Right lobe of liver (tissue), 6 donors: Measurements from ENCODE around the gene OLFM3. TPM values are rescaled to one million over a fixed set of nuclear protein-coding genes. Genes with fewer than 3 reads are reported as not detected.

Source experiments
- ATAC-seq, 4 donors: fragments of 200-7000 bp; cut with Tn5 transposase; one replicate each; pipeline ENCODE4 v1.9.1; 2020; ENCODE audit warnings: mild to moderate bottlenecking in 4 of 4, moderate library complexity in 4 of 4
- DNase-seq, 3 donors: peaks; one replicate each; pipeline ENCODE4 v3.0.0-alpha.2; 2020
- H3K27ac ChIP-seq, 3 donors: fragments of 200-600 bp; one replicate each; pipeline ENCODE4 v1.8.0; 2022
- H3K27me3 ChIP-seq, 2 donors: fragments of 200-600 bp; one replicate each; pipeline ENCODE4 v1.8.0; 2022
- H3K36me3 ChIP-seq, 4 donors: fragments of 200-600 bp; sonication (generic) in 1 of 4; one replicate each; pipeline versions ENCODE4 v1.5.1 to v1.8.0; 2017 to 2022; ENCODE audit warnings: control low read depth in 1 of 4
- H3K4me1 ChIP-seq, 4 donors: fragments of 200-600 bp; sonication (generic) in 1 of 4; one replicate each; pipeline versions ENCODE4 v1.5.1 to v1.8.0; 2017 to 2022; ENCODE audit warnings: control low read depth in 1 of 4
- H3K4me3 ChIP-seq, 3 donors: fragments of 200-600 bp; one replicate each; pipeline ENCODE4 v1.8.0; 2022
- H3K9me3 ChIP-seq, 4 donors: fragments of 200-600 bp; sonication (generic) in 1 of 4; one replicate each; pipeline versions ENCODE4 v1.5.1 to v1.8.0; 2017 to 2022; ENCODE audit warnings: control low read depth in 1 of 4
- CTCF ChIP-seq, 4 donors: fragments of 200-600 bp in 3 of 4; fragments of 450-650 bp in 1 of 4; IDR thresholded peaks; one replicate each; pipeline versions ENCODE4 v1.5.1 to v1.8.0; 2016 to 2022; ENCODE audit warnings: antibody characterized with exemption in 4 of 4, mild to moderate bottlenecking in 2 of 4
- POLR2A ChIP-seq: fragments of 450-650 bp; IDR thresholded peaks from one replicate; pipeline ENCODE4 v1.6.1; 2017; ENCODE audit warnings: antibody characterized with exemption, mild to moderate bottlenecking
- WGBS: methylation state at CpG from one replicate; pipeline ENCODE4 v1.1.6; 2018; ENCODE audit warnings: low coverage, low lambda C conversion rate; ENCODE audit not compliant: insufficient coverage; ENCODE audit errors: missing lambda C conversion rate; 5-methylcytosine and 5-hydroxymethylcytosine counted together
- intact Hi-C, 2 donors: fragments of 100-400 bp; cut with DNase I; formaldehyde crosslinking; loops; one replicate each; pipeline versions ENCODE4 v1.11.2 to v1.14.1; 2022
- total RNA-seq, 6 experiments: library from RNA; depleted of rRNA in 2 of 6; stranded (reverse); fragments of >200 nt in 2 of 6; fragmentation: NEBNext Ultra II Directional in 3 of 6; extraction: Animal tissue kit (Norgen Biotek cat#: 25700) in 3 of 6; gene quantifications; one replicate each; pipeline versions ENCODE4 v1.1.0 to v1.2.4, GENCODE V29; 2016 to 2023
- donor health status: DM: no; HTN: yes; CAD: no.
- donor health status: DM: no; HTN: no; CAD: no.
- donor health status: DM: no; HTN: no; CAD: no.
- donor health status: DM: no; HTN: yes; CAD: no.
- donor health status: DM: no; HTN: yes; CAD: no.

Gene OLFM3
- total RNA-seq, 6 experiments from 2014 or later = not detected

- 58% methylated on average over 1 of the region's 1 CpG for WGBS
- TF ChIP-seq CTCF (IDR thresholded peaks at IDR 0.05) (no peak), POLR2A (no peak)
- H3K27ac ChIP-seq = no peak overlapping the region
- intact Hi-C loops = no loop called here
- no peak for DNase-seq
- no peak for ATAC-seq
- H3K36me3 ChIP-seq = no peaks in the 10 kb centered on the region
- H3K9me3 ChIP-seq = no peaks in the 10 kb centered on the region
- H3K4me3 ChIP-seq = no peak overlapping the region
- no peaks in the 10 kb centered on the region for H3K4me1 ChIP-seq
- H3K27me3 ChIP-seq = no peaks in the 10 kb centered on the region
These were observed 67.9 kb downstream of the OLFM3 start for GRCh38 chr1:101928829-101929228.

GRCh38 chr1:101924700-101925099, 72.0 kb downstream of the OLFM3 start:
- DNase-seq = no peak
- no peak for ATAC-seq
- no peak for TF ChIP-seq POLR2A
- no peak for TF ChIP-seq CTCF (IDR thresholded peaks at IDR 0.05)
- Histone ChIP-seq H3K4me1 (no peaks in the 10 kb centered on the region), H3K27ac (no peak overlapping the region), H3K36me3 (no peaks in the 10 kb centered on the region), H3K9me3 (no peaks in the 10 kb centered on the region), H3K27me3 (no peaks in the 10 kb centered on the region), H3K4me3 (no peak overlapping the region)
- intact Hi-C loops = no loop called here

GRCh38 chr1:101920577-101920976, 76.1 kb downstream of the OLFM3 start:
- Histone ChIP-seq H3K27me3 (no peaks in the 10 kb centered on the region), H3K27ac (no peak overlapping the region), H3K4me1 (no peaks in the 10 kb centered on the region), H3K4me3 (no peak overlapping the region), H3K9me3 (no peaks in the 10 kb centered on the region), H3K36me3 (no peaks in the 10 kb centered on the region)
- TF ChIP-seq CTCF (IDR thresholded peaks at IDR 0.05) (no peak), POLR2A (no peak)
- 40% methylated on average over 1 of the region's 1 CpG for WGBS
- ATAC-seq (no peak), DNase-seq (no peak)
- intact Hi-C loops = no loop called here

- WGBS = 46% methylated on average over 1 of the region's 1 CpG
- Histone ChIP-seq H3K27me3 (no peaks in the 10 kb centered on the region), H3K4me1 (no peaks in the 10 kb centered on the region), H3K4me3 (no peak overlapping the region), H3K9me3 (no peaks in the 10 kb centered on the region), H3K27ac (no peak overlapping the region), H3K36me3 (no peaks in the 10 kb centered on the region)
- DNase-seq (no peak), ATAC-seq (no peak)
- intact Hi-C loops = no loop called here
- TF ChIP-seq CTCF (IDR thresholded peaks at IDR 0.05) = no peak
- TF ChIP-seq POLR2A = no peak
These were observed 78.4 kb downstream of the OLFM3 start for GRCh38 chr1:101918277-101918676.

GRCh38 chr1:101915597-101915996, 81.1 kb downstream of the OLFM3 start:
- DNase-seq = no peak
- no peak for ATAC-seq
- WGBS = 45% methylated on average over 5 of the region's 5 CpGs
- no peaks in the 10 kb centered on the region for H3K4me1 ChIP-seq
- H3K9me3 ChIP-seq = no peaks in the 10 kb centered on the region
- TF ChIP-seq CTCF (IDR thresholded peaks at IDR 0.05) (no peak), POLR2A (no peak)
- no peaks in the 10 kb centered on the region for H3K27me3 ChIP-seq
- no peak overlapping the region for H3K27ac ChIP-seq
- H3K36me3 ChIP-seq = no peaks in the 10 kb centered on the region
- no peak overlapping the region for H3K4me3 ChIP-seq
- intact Hi-C loops = no loop called here
